GM21529 (cell line): ENCODE measurements around the gene FRAS1.
"Not testable (repeated sequence)": the region's sequence is repeated elsewhere in the genome, so short reads cannot be mapped to it uniquely, and the experiment has no call there.

Experiments used
- ATAC-seq: cut with Tn5 transposase; IDR thresholded peaks from one replicate; pipeline ENCODE4 v1.9.1; 2021; ENCODE audit not compliant: unreplicated experiment

FRAS1 gene

GRCh38 chr4:78165758-78166157 lies 108.6 kb downstream of the FRAS1 start:
- ATAC-seq: no peak

GRCh38 chr4:78166622-78167021 lies 109.5 kb downstream of the FRAS1 start:
- ATAC-seq: no peak

GRCh38 chr4:78167510-78167909 lies 110.4 kb downstream of the FRAS1 start:
- ATAC-seq: no peak

- no peak for ATAC-seq
These were observed 110.9 kb downstream of the FRAS1 start for GRCh38 chr4:78168029-78168428.

GRCh38 chr4:78169728-78170127 lies 112.6 kb downstream of the FRAS1 start:
- no peak for ATAC-seq

- no peak for ATAC-seq
These were observed 114.4 kb downstream of the FRAS1 start for GRCh38 chr4:78171482-78171881.

GRCh38 chr4:78174891-78175290 lies 117.8 kb downstream of the FRAS1 start:
- no peak for ATAC-seq

GRCh38 chr4:78179196-78179595 lies 122.1 kb downstream of the FRAS1 start:
- ATAC-seq: no peak

- not testable (repeated sequence) for ATAC-seq
These were observed 124.6 kb downstream of the FRAS1 start for GRCh38 chr4:78181681-78182234.

- ATAC-seq: no peak
These were observed 127.5 kb downstream of the FRAS1 start for GRCh38 chr4:78184584-78184983.

- no peak for ATAC-seq
These were observed 128.0 kb downstream of the FRAS1 start for GRCh38 chr4:78185117-78185516.

- no peak for ATAC-seq
These were observed 129.7 kb downstream of the FRAS1 start for GRCh38 chr4:78186597-78187543.

- no peak for ATAC-seq
These were observed 132.9 kb downstream of the FRAS1 start for GRCh38 chr4:78190068-78190467.

GRCh38 chr4:78190595-78190994 lies 133.5 kb downstream of the FRAS1 start:
- ATAC-seq: no peak

- no peak for ATAC-seq
These were observed 140.8 kb downstream of the FRAS1 start for GRCh38 chr4:78197947-78198346.

GRCh38 chr4:78199984-78200383 lies 142.9 kb downstream of the FRAS1 start:
- no peak for ATAC-seq

- ATAC-seq: no peak
These were observed 143.8 kb downstream of the FRAS1 start for GRCh38 chr4:78200949-78201348.

GRCh38 chr4:78204176-78204575 lies 147.1 kb downstream of the FRAS1 start:
- no peak for ATAC-seq

- no peak for ATAC-seq
These were observed 148.5 kb downstream of the FRAS1 start for GRCh38 chr4:78205591-78205990.

- ATAC-seq: no peak
These were observed 150.4 kb downstream of the FRAS1 start for GRCh38 chr4:78207541-78207940.

- ATAC-seq: no peak
These were observed 150.8 kb downstream of the FRAS1 start for GRCh38 chr4:78207951-78208350.

- ATAC-seq: not testable (repeated sequence)
These were observed 151.8 kb downstream of the FRAS1 start for GRCh38 chr4:78208896-78209295.
